ENCODE data around the gene GAL3ST3. TPM values are rescaled to one million over a fixed set of nuclear protein-coding genes. Genes with fewer than 3 reads are reported as not detected.

Gene GAL3ST3
- total and polyA plus RNA-seq, 2 of the 8 experiments (the other 6 are each of a cell fraction or from before 2014, with no cell fraction given) = 21.1 to 21.4 TPM

DNA sequence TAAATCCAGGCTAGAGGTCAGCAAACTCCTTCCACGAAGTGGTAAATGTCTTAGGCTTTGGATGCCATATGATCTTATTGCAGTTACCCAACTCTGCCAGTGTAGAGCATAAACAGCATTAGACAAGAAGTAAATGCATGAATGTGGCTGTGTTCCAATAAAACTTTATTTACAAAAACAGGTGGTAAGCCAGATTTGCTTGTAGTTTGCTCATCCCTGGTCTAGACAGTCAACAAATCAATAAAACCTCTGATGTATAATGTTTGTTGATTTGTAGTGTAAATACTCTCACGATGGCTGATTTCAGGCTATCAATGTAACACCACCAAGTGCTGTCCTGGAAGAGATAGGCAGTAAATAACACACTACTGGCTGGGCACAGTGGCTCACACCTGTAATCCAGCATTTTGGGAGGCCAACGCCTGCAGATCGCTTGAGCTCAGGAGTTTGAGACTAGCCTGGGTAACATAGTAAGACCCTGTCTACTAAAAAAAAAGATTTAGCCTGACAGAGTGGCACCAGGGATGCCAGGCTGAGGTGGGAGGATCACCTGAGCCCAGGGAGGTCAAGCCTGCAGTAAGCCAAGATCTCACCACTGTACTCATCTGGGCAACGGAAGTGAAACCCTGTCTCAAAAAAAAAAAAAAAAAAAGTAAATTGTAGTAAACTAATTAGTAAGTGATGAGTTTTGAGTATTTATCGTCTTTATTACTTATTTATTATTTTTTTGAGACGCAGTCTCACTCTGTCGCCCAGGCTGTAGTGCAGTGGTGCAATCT lies 15.8 kb downstream of the GAL3ST3 start:
- H2BK12ac ChIP-seq (ENCODE audit: low read depth, low read length) = no peak overlapping the region
- H3K4me1 ChIP-seq (replicated peaks in 1 of 4; ENCODE audit: control insufficient read depth in 3 of 4, insufficient read depth in 4 of 4, low read length in 3 of 4) = no peaks in the 10 kb centered on the region
- H3K79me2 ChIP-seq (ENCODE audit: control insufficient read depth in 1 of 2, insufficient read depth in 2 of 2, low read length in 2 of 2) = no peaks in the 10 kb centered on the region
- ChIA-PET POLR2A (ENCODE audit: partially characterized antibody) (no interaction called here), CTCF (ENCODE audit: partially characterized antibody) (interaction anchor here (2.0 to 7.1 kb wide), 2 partner anchors 10 to 12 kb away, joined by 7 to 39 read pairs; no protein-coding TSS in a partner anchor)
- no peak overlapping the region for H3K56ac ChIP-seq (replicated peaks; ENCODE audit: insufficient read length, low read depth, low read length)
- H3K23me2 ChIP-seq (ENCODE audit: low read depth, low read length) = 0 out of 2 replicates have a peak, but pooled peaks cover 2% of the 10 kb centered on the region
- no peak overlapping the region for H2BK15ac ChIP-seq (ENCODE audit: low read length)
- H4K8ac ChIP-seq (ENCODE audit: extremely low read depth, insufficient read depth, low read length) = no peak overlapping the region
- H2BK5ac ChIP-seq (ENCODE audit: low read depth, low read length) = no peak overlapping the region
- no peak overlapping the region; a peak in 1 of 7 replicates for H3K9ac ChIP-seq (replicated peaks in 1 of 4; ENCODE audit: extremely low read depth in 1 of 4, low read depth in 3 of 4, low read length in 3 of 4)
- H3K36me3 ChIP-seq (ENCODE audit: control insufficient read depth in 2 of 4, insufficient read depth in 4 of 4, low read length in 3 of 4) = no peaks in the 10 kb centered on the region
- FAIRE-seq (no peak), DNase-seq (ENCODE audit: low read depth in 1 of 2, low spot score in 2 of 2) (no peak)
- H3K23ac ChIP-seq (ENCODE audit: insufficient read length) = no peak overlapping the region
- no peaks in the 10 kb centered on the region for H3K79me1 ChIP-seq (ENCODE audit: low read depth, low read length)
- no peak overlapping the region for H2AK5ac ChIP-seq (ENCODE audit: low read depth, low read length)
- H3K4ac ChIP-seq (replicated peaks; ENCODE audit: insufficient read length, low read depth, low read length) = no peak overlapping the region
- H3K14ac ChIP-seq (ENCODE audit: insufficient read length) = no peak overlapping the region
- no peak overlapping the region for H2BK120ac ChIP-seq (replicated peaks; ENCODE audit: low read depth, low read length)
- H4K5ac ChIP-seq (ENCODE audit: insufficient read length, low read depth, low read length) = no peak overlapping the region
- H3K27me3 ChIP-seq (replicated peaks in 1 of 4; ENCODE audit: control insufficient read depth in 3 of 4, extremely low read depth in 1 of 4, insufficient read depth in 3 of 4, low read length in 3 of 4) = no peaks in the 10 kb centered on the region
- H3K4me2 ChIP-seq (ENCODE audit: insufficient read depth in 1 of 2, low read depth in 2 of 2, low read length in 2 of 2) = no peak overlapping the region
- 92% methylated on average over 7 of the region's 8 CpGs; no CpG with 5 or more reads in 1 of the 2 experiments for WGBS, 2 experiments (ENCODE audit: extremely low coverage in 1 of 2, insufficient coverage in 1 of 2, insufficient read length in 1 of 2, insufficient replicate concordance in 2 of 2, low coverage in 1 of 2, low lambda C conversion rate in 2 of 2, missing lambda C conversion rate in 1 of 2)
- no peak overlapping the region for H4K91ac ChIP-seq (replicated peaks; ENCODE audit: insufficient read length, low read length)
- H4K20me1 ChIP-seq (replicated peaks in 1 of 2; ENCODE audit: control insufficient read depth in 1 of 2, insufficient read depth in 2 of 2, low read length in 2 of 2) = no peaks in the 10 kb centered on the region
- H3K9me3 ChIP-seq (ENCODE audit: insufficient read depth in 2 of 2, low read depth in 1 of 2, low read length in 1 of 2) = peaks cover 6 to 8% of the 10 kb centered on the region in 2 experiments
- no peak overlapping the region for H2BK20ac ChIP-seq (ENCODE audit: low read length)
- no peak overlapping the region for H3K27ac ChIP-seq (ENCODE audit: low read depth, low read length)
- no peak overlapping the region for H3K4me3 ChIP-seq (ENCODE audit: extremely low read depth in 1 of 4, insufficient read depth in 2 of 4, low read depth in 3 of 4, low read length in 4 of 4)
- TF ChIP-seq ZNF274 (IDR thresholded peaks at IDR 0.05; ENCODE audit: borderline replicate concordance, extremely low read depth, low read length) (no peak), SUZ12 (IDR thresholded peaks at IDR 0.05; ENCODE audit: low read length) (no peak), SAP30 (IDR thresholded peaks at IDR 0.05; ENCODE audit: insufficient read depth, insufficient replicate concordance, low read length) (no peak), CBX5 (IDR thresholded peaks at IDR 0.05; ENCODE audit: low read depth, low read length) (no peak), RXRA (IDR thresholded peaks at IDR 0.05; ENCODE audit: insufficient read depth, low read depth, low read length) (no peak), RAD21 (IDR thresholded peaks at IDR 0.05 in 1 of 2, conservative IDR thresholded peaks at IDR 0.05 in 1 of 2; ENCODE audit: low read depth in 2 of 2, low read length in 2 of 2) (no peak), TAF7 (optimal IDR thresholded peaks at IDR 0.05; ENCODE audit: borderline replicate concordance, low read depth, low read length) (no peak), TCF12 (IDR thresholded peaks at IDR 0.05; ENCODE audit: low read depth, low read length) (no peak)
- TF ChIP-seq, protein P1, sequence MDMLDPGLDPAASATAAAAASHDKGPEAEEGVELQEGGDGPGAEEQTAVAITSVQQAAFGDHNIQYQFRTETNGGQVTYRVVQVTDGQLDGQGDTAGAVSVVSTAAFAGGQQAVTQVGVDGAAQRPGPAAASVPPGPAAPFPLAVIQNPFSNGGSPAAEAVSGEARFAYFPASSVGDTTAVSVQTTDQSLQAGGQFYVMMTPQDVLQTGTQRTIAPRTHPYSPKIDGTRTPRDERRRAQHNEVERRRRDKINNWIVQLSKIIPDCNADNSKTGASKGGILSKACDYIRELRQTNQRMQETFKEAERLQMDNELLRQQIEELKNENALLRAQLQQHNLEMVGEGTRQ (IDR thresholded peaks at IDR 0.05; ENCODE audit: low read length) = no peak
- H3K18ac ChIP-seq (ENCODE audit: extremely low read depth, low read length) = no peak overlapping the region
- no peak overlapping the region for H2AFZ ChIP-seq (ENCODE audit: low read length)

All from H1 (cell line).